ENCODE measurements around the gene PTPRR. TPM values are rescaled to one million over a fixed set of nuclear protein-coding genes. Genes with fewer than 3 reads are reported as not detected.

The PTPRR gene
- total and polyA plus RNA-seq, 2 donors (not counting 3 experiments of a cell fraction or from before 2014, with no cell fraction given): 0.46 to 1.1 TPM

GRCh38 chr12:70847871-70848270 is 72.7 kb downstream of the PTPRR start:
- H3K4me3 ChIP-seq (replicated peaks in 1 of 3; ENCODE audit: insufficient read depth in 1 of 3, low read depth in 1 of 3, low read length in 3 of 3): no peak overlapping the region
- H3K36me3 ChIP-seq (ENCODE audit: control insufficient read depth in 2 of 2, extremely low read depth in 1 of 2, insufficient read depth in 2 of 2, low read length in 2 of 2): no peaks in the 10 kb centered on the region
- no peak overlapping the region for H3K27ac ChIP-seq (ENCODE audit: insufficient read depth, low read depth, low read length)
- intact Hi-C loops (cut with micrococcal nuclease) (loop anchor here (2.0 kb wide), 1 partner anchor 969 kb away; no protein-coding TSS in a partner anchor), dilution Hi-C loops (cut with MboI; ENCODE audit: extremely low pct_ligation_motif_present, low sequenced_read_pairs) (no loop called here)
- H3K9ac ChIP-seq (replicated peaks; ENCODE audit: extremely low read depth, insufficient read depth, low read length): no peak overlapping the region
- peaks cover 3% of the 10 kb centered on the region in 2 experiments for H3K27me3 ChIP-seq (ENCODE audit: control insufficient read depth in 2 of 2, insufficient read depth in 2 of 2, low read length in 2 of 2)
- POLR2A ChIA-PET: no interaction called here
- H3K4me1 ChIP-seq (ENCODE audit: control insufficient read depth, extremely low read depth, insufficient read depth, low read length): no peaks in the 10 kb centered on the region
- FAIRE-seq: no peak
- no TSS peak for BruUV-seq (replicated peaks)
- CTCF ChIA-PET: interaction anchor here (1.1 to 2.0 kb wide), 2 partner anchors 18 to 115 kb away, joined by 3 to 9 read pairs; no protein-coding TSS in a partner anchor
- H3K4me2 ChIP-seq (ENCODE audit: insufficient read depth, low read length): no peak overlapping the region
- TF ChIP-seq GATA2 (IDR thresholded peaks at IDR 0.05; ENCODE audit: insufficient read depth, insufficient read length, low read depth, low read length) (no peak), MYC (IDR thresholded peaks at IDR 0.05; ENCODE audit: low read depth, low read length) (no peak), POLR2A (IDR thresholded peaks at IDR 0.05; ENCODE audit: low read depth, low read length) (no peak), CTCF (IDR thresholded peaks at IDR 0.05; ENCODE audit: extremely low read depth in 1 of 2, insufficient read depth in 1 of 2, low read depth in 1 of 2, low read length in 2 of 2) (no peak), JUN (IDR thresholded peaks at IDR 0.05; ENCODE audit: borderline replicate concordance, insufficient read depth, insufficient read length, low read depth) (no peak), EZH2 (IDR thresholded peaks at IDR 0.05; ENCODE audit: borderline replicate concordance, low read depth, low read length, severe bottlenecking) (no peak), POLR2AphosphoS5 (IDR thresholded peaks at IDR 0.05; ENCODE audit: insufficient read depth, low read depth, low read length) (no peak), FOS (IDR thresholded peaks at IDR 0.05; ENCODE audit: borderline replicate concordance, insufficient read depth, low read length) (no peak)
- TF ChIP-seq, protein P1, sequence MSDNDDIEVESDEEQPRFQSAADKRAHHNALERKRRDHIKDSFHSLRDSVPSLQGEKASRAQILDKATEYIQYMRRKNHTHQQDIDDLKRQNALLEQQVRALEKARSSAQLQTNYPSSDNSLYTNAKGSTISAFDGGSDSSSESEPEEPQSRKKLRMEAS (IDR thresholded peaks at IDR 0.05; ENCODE audit: insufficient read depth, insufficient read length): no peak
- no peaks in the 10 kb centered on the region for H3K9me3 ChIP-seq (replicated peaks; ENCODE audit: control insufficient read depth, insufficient read depth, low read length)
- no peak for DNase-seq (ENCODE audit: low read depth, low spot score)
- no peaks in the 10 kb centered on the region for H3K9me1 ChIP-seq (replicated peaks; ENCODE audit: control insufficient read depth, extremely low read depth, insufficient read depth, low read length)
- no peaks in the 10 kb centered on the region for H3K79me2 ChIP-seq (ENCODE audit: control insufficient read depth, insufficient read depth, low read length)
- H4K20me1 ChIP-seq (replicated peaks; ENCODE audit: control insufficient read depth, extremely low read depth, insufficient read depth, low read length): no peaks in the 10 kb centered on the region
- no peak overlapping the region for H2AFZ ChIP-seq (ENCODE audit: low read depth, low read length)
